CD4-positive, alpha-beta T cell treated with Interleukin-6 at 100 ng/mL for 8 hours (primary cell): ENCODE results near the gene POLG2.

Experiments
- DNase-seq: peaks from one replicate; pipeline ENCODE4 v3.0.0-alpha.2; 2020; ENCODE audit warnings: mixed read lengths, low spot score

Gene POLG2

DNA sequence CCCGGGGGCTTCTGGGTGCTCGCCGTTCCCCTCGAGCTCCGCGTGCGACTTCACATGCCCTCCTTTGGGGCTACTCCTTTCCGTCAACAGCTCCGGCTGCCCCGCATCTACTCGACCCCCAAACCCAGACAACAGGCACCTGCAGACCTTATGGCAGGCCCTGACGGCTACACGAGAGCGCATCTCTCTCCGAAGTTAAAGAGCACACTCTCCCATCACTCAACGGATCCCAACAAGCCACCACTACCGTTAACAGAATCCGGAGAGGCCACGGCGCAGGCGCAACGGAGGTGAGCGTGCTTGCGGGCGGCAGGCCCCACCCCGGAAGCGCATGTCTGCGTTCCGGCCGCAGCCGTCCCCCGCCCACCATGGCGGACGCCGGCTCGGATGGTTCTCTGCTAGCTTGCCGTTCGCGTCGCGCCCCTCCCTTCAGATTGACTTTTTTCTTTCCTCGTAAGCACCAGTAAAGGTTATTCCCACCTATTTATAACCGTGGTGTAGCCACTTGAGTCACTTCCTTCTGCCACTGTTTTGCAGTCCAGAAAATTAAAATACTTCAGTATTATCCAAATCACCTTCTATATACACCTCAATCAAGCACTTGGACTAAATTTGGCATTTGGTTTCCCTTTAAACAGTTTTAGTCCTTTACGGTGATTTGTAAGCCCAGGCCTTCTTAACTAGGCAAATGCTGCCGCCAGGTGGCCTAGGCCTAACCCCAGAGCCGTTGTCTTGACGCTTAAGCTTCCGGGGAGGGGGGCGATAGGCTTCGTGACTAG, at the start of gene POLG2:
POLG2 (minus strand) TSS at position 269 of the 779 bp plus-strand sequence; CDS start at position 183, 86 bp downstream.
- DNase-seq: peak; percentile 94

DNA sequence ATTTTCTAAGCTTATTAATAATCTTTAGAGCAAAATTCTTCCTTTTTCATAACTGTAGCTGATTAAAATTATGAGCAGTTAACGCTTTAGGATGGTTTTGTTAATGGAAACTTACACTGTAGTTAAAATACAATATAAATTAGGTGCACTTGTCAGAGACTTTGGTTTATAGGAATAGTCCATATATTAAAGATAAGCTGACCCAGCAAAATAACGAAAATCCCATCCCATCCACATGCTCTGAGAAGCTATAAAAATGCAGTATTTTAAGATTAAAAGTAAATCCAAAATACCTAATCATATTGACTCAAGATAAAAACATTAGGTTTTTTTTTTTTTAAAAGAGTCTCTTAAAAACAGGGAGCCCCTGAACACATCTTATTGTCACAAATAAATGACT, 47.9 kb upstream of the POLG2 start:
- DNase-seq: no peak

DNA sequence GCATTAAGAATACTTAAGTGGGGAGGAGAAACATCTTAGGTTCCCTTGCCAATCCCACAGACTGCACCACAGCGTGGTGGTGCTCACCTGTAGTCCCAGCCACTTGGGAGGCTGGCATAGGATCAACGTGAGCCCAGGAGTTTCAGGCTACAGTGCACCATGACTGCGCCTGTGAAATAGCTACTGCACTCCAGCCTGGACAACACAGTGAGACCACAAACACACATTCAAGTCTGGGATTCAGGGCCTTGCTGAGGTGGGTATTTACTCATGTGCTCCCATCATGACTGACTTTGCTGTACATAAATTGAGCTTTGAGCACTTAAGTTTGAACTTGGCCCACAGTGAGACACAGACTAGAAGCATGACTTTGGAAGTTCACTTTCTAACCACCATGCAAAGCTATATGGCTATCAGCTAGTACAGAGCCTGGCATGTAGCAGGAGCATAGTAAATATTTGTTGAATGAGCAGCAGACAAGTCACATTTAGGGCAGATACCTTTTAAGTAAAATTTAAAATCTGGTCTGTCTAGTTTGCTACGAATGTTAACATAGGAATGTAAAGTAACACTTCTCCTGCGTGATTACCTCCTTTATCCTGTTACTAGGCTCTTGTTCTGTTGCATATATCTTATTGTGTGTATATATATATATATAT, 43.4 kb upstream of the POLG2 start:
- DNase-seq: no peak

DNA sequence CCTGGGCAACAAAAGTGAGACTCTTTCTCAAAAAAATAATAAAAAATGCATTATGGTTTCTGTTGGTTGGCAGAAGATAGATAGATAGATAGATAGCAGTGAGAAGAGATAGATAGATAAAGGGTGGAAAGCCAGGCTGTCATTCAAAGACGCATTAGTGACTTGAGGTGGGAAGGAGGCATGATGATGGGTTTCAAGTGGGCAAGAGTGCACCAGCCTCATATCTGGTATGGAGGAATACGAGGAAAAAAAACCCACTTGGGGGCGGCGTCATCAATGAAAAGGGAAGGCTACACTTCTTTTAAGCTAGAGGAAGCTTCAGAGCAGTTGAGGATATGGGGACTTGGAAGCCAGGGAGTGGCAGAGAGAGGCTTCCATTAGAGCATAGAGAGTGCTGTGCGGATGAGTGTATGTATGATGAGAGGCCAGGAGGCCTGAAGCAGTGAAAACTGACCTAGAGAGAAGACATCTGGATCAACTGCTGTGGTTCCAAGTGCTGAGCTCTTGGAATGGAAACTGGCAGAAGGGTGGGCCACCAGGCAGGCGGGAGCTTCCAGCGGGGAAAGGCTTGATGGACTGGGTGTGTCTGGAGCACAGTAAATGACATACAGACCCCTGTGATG, 41.8 kb upstream of the POLG2 start:
- no peak for DNase-seq

DNA sequence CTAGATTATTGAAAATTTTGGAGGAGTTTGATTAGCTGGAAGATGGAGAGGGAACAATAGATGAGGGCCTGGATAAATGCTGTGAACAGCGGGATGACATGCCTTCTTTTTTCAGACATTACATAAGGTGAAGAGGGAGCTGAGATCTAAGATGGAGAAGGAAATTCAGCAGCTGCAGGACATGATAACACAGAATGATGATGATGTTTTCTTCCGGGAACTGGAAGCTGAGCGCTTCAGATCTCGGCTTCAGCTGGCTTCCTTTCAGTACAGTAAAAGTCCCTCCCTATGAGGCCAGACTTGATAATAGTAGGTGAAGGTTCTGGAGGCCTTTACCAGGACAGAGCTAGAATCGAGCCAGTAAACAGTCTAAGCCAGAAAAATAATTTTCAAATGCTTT, 40.6 kb upstream of the POLG2 start:
- no peak for DNase-seq

DNA sequence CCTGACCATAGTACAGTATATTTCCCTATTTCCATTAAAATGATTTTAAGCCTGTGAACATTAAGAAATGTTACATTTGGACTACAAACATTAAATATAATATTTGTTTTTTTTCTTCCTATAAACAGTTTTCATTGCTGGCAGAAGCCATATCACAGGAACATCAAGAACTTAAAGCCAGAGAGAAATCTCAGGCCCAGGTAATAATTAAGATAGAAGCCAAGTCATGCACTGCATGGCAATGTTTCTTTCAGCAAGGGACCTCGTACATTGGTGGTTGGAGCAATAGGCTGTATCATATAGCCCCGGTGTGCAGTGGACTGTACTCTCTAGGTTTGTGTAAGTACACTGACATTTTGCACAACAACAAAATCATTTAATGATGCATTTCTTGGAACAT, 40.1 kb upstream of the POLG2 start:
- no peak for DNase-seq

DNA sequence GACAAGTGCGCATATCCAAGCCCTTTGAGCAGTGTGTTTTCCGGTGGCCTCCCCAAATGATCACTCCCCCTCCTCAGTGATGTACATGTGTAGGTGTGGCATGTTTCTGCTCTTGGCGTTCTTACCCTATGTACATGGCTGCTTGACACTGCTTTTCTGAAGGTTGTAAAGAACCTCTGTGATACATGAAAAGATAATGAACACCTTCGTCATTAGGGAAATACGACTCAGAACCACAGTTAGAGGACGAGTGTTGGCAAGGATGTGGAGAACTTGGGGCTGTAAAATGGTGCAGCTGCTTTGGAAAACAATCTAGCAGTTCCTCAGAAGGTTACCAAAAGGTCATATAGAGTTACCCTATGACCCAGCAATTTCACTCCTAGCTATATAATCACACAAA, 38.5 kb upstream of the POLG2 start:
- no peak for DNase-seq

DNA sequence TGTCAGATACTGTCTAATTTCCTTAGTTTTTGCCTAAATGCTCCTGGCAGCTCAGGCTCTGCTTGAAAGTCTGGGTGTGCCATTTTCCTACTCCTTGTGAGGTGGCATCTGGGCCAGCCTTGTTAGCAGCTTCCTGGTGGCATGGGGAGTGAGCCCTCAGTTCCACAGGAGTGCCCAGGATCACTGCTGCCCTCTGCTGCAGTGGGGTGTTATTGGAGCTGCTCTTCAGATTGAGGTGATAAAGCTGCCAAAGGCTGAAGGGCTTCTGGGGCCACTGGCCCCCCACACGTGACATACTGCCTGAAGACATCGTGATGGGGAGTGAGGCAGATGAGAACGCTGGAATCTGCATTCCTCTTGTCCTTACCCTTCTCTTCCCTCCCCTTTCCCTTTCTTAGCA, 37.3 kb upstream of the POLG2 start:
- DNase-seq: no peak

DNA sequence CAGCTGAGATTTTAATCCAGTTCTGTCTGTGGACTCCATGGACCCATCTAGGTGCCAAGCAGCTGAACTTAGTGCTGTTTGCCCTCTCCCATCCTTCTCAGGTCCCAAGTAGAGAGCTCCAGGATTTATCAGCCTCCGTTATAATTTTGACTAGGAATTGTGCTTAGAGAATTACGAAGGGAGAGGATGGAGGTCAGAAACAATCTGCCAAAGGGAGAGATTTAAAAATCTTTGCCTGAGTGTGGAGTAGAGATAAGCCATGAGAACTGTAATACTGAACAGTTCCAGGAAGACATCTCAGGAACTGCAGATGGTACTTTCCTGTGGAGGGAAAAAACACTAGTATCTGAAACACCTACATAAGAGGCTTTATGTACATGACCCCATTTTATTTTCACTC, 36.9 kb upstream of the POLG2 start:
- DNase-seq: no peak

DNA sequence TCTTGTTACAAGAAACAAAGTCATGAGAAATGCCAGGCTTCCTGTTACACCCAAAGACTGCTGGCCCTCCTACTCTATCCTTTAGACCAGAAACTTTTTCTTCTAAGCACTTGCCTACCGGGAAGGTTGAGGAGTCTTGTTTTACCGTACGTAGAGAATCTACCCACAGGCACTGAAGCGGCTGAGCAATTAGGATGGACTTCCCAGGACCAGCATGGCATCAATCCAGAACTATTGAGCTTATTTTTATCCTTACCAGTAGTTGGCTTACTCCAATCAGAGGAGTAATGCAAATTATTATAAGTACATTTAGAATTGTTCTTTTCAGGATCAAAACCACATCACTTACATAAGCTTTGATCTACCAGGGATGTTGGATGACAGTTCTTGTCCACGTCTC, 35.6 kb upstream of the POLG2 start:
- DNase-seq: no peak

DNA sequence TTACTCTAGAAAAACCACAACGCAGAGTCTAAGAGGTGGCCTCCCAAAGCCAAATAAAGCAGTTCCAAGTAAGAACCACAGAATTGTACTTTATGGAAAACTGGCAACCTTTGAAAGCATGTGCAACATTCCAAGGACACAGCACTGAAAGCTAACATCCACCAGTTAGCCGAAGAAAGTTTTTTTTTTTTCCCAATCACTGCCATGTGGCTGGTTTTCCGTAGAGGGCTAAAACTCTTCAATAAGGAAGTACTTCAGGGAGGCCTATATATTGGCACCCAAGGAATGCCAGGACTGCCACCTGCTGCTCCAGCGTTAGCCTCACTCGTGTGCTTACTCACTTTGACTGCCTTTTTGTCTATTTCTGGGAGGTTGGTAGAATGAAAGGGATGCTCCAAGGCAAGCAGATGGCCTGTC, 35.1 kb upstream of the POLG2 start:
- DNase-seq: no peak

DNA sequence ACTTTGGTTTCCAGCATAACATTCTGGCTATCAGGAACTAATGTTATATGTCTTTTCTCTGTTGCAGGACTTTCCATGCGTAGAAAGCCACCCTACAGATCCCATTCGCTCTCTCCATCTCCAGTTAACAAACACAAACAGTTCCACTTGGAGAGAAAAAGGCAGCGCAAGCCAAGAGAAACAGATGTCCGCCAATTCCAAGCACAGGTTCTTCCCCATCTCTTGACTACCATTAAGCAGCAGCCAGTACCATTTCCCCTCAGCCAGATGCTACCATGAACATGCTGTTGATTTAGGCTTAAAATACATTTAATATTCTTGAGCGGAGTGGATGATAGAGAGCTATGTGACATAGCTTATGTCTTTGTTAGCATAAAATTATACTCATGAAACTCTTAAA, 32.4 kb upstream of the POLG2 start:
- DNase-seq: no peak

DNA sequence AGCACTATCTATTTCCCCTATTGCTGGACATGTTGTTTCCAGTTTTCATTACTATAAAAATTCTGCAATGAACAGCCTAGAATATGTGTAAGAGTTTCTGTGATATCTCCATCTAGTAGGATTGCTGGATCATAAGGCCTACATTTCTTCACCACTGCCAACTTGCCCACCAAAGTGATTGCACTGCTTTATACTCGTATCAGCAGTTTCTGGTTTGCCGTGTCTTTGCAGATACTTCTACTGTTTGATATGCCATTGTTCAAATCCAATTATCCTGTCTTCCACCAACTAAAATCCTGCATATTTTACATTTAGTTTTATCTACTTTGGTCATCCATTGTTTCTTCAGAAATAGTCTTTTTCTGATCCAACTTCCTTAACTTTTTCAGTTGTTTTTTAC, 31.1 kb upstream of the POLG2 start:
- no peak for DNase-seq

DNA sequence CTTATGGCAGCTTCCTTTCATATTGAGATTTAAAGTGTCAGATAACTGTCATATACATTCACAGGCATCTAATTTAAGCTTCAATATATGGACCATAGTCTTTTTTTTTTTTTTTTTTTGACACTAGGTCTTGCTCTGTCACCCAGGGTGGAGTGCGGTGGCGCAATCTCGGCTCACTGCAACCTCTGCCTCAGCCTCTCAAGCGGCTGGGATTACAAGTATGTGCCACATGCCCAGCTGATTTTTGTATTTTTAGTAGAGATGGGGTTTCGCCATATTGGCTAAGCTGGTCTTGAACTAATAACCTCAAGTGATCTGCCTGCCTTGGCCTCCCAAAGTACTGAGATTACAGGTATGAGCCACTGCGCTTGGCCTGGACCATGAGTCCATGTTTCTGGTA, 23.5 kb upstream of the POLG2 start:
- no peak for DNase-seq

DNA sequence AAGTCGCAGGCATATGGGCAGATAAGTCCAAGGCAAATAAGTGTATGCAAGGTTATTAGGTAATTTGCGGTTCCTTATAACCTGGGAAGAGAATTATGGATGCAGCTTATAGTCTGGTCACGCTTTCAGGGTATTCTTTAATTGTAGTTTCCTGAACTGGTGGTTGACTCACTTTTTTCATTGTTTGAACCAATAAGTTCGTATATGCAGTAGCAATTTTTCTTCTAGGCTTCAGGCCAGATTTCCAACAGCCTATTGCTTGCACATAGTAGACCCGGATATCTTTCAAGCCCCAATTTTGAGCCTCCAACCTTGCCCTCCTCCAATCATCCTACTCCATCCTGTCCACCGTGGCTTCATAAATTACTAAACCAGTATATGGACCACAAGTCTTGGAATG, 22.7 kb upstream of the POLG2 start:
- no peak for DNase-seq

DNA sequence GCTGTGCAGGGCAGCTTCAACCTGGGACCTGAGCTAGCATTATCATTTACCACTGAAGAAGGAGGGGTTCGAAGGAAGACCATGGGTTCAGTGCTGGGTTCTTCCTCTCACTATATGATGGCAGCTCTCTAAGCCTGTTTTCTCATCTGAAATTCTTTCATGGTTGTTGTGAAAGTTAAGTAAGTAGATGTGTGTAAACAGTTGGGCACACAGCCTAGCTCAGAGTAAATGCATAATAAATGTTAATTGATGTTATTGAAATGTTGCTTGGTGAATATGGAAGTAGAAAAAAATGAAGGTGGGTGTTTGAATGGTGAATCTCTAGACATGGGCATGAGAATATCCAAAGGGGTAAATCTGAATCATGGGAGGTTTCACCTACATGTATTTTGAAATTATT, 19.0 kb upstream of the POLG2 start:
- no peak for DNase-seq

DNA sequence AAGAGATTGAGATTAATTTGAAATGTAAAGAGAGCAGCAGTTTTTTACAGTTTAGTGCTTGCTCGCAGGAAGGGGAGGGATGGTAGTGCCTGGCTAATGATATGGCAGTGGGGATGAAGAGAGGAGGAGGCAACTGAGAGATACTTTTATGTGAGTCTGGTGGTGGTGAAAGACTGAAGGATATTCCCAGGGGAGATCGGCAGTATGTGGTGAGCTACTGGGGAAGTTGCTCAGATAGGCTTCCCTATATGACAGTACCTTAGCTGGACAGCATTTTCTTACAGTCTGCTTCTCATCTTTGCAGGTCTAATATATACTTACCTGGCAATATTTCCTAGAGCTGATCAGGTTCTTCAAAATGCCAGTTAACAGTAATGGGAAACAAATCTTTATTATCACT, 18.6 kb upstream of the POLG2 start:
- DNase-seq: no peak

DNA sequence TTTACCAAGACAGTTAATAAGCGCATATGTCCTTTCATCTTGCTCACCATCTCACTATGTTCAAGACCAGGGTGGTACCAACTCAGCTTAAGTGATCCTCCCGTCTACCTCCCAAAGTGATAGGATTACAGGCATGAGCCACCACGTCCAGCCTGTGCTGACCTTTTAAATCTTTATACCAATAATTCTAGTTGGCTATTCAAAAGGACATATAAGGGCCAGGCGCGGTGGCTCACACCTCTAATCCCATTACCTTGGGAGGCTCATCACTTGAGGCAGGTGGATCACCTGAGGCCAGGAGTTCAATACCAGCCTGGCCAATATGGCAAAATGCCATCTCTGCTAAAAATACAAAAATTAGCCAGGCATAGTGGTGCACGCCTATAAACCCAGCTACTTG, 12.3 kb upstream of the POLG2 start:
- DNase-seq: no peak

DNA sequence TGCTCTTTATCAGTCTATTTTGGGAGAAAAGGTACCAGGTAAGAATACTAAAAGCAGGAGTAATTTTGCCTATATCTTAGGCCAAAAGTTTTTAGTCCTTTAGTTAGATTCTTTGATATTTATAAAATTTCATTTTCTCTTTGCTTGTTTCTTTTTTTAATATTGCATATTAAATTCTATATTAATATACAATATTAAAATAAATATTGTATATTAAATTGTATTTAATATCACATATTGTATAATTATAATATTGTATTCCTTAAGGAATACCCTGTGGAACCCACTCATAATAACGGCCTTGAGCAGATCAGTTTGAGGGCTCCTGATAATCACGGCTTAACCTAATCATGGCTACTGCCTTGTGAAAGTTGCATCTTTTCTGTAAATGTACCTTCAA, 11.8 kb upstream of the POLG2 start:
- no peak for DNase-seq

DNA sequence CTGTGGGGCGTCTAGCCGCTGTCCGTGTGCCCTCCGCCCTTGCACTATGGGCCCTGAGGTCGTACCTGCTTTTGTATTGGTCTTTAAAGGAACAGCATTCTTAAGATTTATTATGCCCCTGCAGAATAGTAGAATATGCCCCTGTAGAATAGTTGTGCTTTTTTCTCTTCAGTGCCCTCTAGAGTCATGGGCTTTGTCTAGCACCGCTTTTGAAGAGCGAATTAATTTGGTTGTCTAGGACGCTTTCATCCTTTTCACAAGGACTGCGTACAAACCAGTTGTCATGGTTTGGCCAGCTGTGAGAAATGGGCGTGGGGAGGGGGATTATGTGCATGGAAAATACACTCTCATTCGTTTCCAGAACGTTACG, 10.5 kb upstream of the POLG2 start:
- peak; percentile 64 for DNase-seq

DNA sequence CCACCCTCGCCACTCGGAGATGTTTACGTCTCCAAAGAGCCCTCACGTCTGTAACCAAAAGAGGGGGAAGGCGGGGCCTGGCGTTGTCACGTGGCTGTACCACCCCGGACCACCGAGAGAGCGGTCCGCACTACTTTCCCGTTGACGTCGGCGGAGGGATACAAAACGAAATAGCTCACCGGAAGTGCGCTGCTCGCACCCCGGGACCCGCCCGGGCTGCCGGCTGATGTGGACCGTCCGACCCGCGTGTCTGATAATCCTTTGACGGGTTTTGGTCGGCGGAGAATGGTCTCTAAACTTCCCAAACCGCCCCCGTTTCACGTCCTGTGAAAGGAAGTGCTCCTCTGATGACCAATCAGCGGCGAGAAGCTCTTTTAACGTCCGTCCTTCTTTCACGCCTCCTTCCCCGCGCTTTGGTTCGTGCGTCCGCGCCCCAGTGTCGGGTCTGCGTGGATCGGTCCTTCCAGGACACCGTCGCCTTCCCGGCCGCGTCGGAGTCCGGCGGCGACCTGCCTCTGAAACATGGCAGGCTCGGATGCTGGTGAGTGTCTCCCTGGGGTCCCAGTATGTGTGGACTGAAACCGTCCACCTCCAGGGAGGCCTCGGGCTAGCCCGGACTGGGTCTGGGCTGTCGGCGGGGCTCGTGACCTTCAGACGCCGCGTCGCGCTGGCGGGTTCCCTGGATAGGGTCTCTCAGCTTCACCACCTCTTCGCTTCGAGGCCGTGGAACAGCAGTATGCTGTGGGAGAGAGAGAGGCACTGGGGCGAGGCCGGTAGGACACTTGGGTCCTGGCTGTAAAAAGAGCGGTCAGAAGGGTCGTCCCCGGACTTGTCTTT, 9.9 kb upstream of the POLG2 start, which contains the start of gene CEP95:
CEP95 (plus strand) TSS at position 402 of the 837 bp plus-strand sequence; CDS start at position 523, 121 bp downstream.
- peak; percentile 85 for DNase-seq

DNA sequence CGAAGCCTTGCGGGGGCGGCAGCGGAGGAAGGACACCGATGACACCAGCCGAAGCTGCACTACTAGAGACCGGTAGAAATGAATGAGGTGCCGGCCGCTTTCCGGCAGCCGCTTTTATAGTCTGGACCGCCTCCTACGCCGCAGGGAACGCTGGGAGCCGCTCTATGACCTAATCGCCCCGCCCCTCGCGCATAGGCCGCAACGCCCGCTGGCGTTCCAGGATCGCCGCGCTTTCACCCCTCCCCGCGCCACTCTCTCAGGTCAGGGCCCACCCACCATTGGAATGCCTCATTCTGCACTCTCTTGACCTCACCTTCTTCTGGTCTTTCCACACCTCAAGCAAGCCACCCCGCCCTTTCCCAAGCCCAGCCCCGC, 9.3 kb upstream of the POLG2 start, which contains the start of gene DDX5:
DDX5 (minus strand) TSS at position 89 of the 375 bp plus-strand sequence. CDS start 170 bp downstream, outside the sequence.
- peak; percentile 97 for DNase-seq
